Jurkat, Clone E6-1 (cell line): ENCODE results near the gene OR1D2. TPM values are rescaled to one million over a fixed set of nuclear protein-coding genes. Genes with fewer than 3 reads are reported as not detected.
"Not testable (repeated sequence)": the region's sequence is repeated elsewhere in the genome, so short reads cannot be mapped to it uniquely, and the experiment has no call there.

Experiments used
- DNase-seq: peaks from one replicate; pipeline ENCODE4 v3.0.0-alpha.2; 2011; ENCODE audit warnings: low read depth, low spot score
- H3K4me3 ChIP-seq: 2 replicates; pipeline ENCODE4 v1.5.1; 2011; ENCODE audit warnings: mild to moderate bottlenecking, low read length, control low read depth, moderate library complexity
- polyA plus RNA-seq: library from polyadenylated mRNA; unstranded; fragments of >200 nt; gene quantifications from one replicate; pipeline ENCODE4 v1.2.1, GENCODE V29; 2012; ENCODE audit warnings: missing spikeins; ENCODE audit not compliant: insufficient read length, insufficient read depth

OR1D2 gene, protein sequence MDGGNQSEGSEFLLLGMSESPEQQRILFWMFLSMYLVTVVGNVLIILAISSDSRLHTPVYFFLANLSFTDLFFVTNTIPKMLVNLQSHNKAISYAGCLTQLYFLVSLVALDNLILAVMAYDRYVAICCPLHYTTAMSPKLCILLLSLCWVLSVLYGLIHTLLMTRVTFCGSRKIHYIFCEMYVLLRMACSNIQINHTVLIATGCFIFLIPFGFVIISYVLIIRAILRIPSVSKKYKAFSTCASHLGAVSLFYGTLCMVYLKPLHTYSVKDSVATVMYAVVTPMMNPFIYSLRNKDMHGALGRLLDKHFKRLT
- not detected for polyA plus RNA-seq

DNA sequence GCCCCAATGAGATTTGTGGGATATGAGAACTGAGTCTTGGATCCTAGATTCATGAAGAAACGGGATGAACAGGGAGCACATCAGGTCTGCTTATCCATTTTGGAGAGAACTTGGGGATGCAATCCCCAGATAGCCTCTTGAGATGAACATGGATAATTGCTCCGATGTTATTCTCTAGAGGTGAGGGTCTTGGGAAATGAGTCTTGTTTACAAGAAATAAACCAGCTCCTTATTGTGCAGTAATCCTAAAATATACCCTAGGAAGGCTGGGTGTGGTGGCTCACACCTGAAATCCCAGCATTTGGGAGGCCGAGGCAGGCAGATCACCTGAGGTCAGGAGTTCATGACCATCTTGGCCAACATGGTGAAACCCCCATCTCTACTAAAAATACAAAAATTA, at the start of gene OR1D2:
Gene OR1D2, minus strand, starts transcription at position 101 of the 400 bp plus-strand sequence. CDS start 11,426 bp downstream, outside the sequence.
- H3K4me3 ChIP-seq, result no peak within 1 kb of the TSS
- DNase-seq, result no peak

DNA sequence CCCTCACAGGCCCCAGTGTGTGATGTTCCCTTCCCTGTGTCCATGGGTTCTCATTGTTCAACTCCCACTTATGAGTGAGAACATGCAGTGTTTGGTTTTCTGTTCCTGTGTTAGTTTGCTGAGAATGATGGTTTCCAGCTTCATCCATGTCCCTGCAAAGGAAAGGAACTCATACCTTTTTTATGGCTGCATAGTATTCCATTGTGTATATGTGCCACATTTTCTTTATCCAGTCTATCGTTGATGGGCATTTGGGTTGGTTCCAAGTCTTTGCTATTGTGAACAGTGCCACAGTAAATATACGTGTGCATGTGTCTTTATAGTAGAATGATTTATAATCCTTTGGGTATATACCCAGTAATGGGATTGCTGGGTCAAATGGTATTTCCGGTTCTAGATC, 33.3 kb upstream of the OR1D2 start:
- DNase-seq, H3K4me3 ChIP-seq: not testable (repeated sequence)

DNA sequence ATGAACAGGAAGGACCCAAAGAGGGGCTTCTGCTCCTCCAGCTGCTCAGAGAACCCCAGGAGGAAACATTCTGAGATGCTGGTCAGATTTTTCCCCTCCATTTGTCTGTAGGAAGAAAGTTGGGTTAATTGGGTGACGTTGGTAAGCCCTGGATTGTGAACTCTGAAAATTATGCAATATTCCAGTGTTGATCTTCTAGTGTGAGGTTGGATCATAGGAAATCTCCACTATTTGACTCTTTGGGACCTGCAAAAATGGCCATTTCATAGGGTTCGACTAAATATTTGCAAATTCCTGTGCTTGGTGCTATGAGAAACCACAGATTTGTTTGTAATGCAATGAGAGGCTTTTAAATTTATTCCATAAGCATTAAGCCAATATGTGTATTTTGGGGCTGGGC, 23.2 kb upstream of the OR1D2 start, which contains the start of gene OR1G1:
Gene OR1G1, minus strand, starts transcription at position 101 of the 400 bp plus-strand sequence. Its CDS starts 0 bp downstream, at position 101.
- no peak within 1 kb of the TSS for H3K4me3 ChIP-seq
- DNase-seq, result no peak

DNA sequence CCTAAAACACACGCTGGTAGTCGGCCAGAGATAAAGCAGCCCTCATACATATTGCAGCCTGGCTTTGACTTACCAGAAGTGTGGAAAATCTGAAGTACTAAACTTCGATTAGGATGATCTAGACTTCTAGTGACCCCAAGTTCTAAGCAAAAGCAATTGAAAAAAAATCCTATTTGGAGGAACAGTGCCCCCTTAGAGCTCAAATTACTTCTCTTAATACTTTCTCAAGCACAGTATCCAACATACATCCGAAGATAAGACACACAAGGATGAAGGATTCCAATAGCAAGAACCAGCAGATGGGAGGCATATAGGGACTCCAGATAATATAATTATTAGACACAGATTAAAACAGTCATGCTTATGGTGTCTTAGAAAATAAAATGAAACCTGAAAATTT, 30.4 kb downstream of the OR1D2 start:
- DNase-seq, H3K4me3 ChIP-seq: not testable (repeated sequence)

DNA sequence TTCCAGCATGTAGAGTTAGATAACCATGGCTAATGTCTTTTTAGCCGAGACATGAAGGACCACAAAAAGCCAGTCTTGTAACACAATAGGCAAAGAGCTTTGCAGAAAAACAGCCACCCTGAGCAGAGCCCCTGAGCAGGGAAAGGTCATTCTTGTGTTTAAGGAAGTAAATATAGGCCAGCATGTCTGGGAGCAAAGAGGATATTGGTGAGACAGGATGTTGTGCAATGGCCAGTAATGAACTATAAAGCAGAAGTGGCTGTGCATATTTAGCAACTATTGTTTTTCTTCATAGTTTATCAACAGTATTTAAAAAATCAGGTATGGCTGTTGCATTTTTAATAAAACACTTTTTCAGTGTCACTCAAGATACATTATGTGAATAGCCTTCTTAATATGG, 39.0 kb downstream of the OR1D2 start:
- not testable (repeated sequence) for H3K4me3 ChIP-seq, DNase-seq

DNA sequence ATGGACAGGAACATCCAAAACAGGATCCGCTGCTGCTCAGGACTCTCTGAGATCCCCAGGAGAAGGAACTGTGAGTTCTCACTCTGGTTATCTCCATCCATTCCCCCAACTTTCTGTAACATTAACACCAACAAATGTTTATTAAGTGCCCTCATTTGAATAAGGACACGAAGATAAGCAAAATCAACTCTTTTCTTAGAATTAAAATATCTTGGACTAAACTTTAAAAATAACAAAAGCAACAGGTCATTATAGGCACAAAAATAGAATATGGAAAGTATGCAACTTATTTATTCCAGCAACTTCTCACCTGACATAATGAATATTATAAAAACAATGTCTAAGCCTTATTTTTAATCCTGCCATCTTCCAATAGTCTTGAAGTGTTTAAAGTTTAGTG, 40.7 kb downstream of the OR1D2 start, which contains the start of gene OR1D5:
Gene OR1D5, minus strand, starts transcription at position 101 of the 400 bp plus-strand sequence. Its CDS starts 0 bp downstream, at position 101.
- DNase-seq, H3K4me3 ChIP-seq: not testable (repeated sequence)

DNA sequence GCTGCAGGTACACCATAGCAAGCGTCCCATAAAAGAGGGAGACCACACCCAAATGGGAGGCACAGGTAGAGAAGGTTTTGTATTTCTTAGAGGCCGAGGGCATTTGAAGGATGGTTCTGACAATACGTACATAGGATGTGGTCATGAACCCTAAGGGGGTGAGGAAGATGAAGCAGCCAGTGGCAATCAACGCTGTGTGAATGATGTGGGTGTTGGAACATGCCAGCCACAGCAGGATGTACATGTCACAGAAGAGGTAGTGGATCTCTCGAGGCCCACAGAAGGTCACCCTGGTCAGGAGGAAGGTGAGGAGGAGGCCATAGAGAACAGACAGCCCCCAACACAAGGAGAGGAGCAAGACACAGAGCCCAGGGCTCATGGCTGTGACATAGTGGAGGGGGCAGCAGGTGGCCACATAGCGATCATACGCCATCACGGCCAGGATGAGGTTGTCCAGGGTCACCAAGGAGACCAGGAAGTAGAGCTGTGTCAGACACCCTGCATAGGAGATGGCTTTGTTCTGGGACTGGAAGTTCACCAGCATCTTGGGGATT, 41.3 kb downstream of the OR1D2 start:
- DNase-seq, H3K4me3 ChIP-seq: not testable (repeated sequence)

DNA sequence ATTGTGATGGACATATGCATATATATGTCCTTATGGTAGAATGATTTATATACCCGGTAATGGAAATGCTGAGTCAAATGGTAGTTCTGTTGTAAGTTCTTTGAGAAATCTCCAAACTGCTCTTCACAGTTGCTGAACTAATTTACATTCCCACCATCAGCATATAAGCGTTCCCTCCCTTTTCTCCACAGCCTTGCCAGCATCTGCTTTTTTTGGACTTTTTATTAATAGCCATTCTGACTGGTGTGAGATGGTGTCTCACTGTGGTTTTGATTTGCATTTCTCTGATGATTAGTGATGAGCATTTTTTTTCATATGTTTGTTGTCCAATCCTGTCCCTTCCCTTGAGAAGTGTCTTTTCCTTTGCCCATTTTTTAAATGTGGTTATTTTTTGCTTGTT, 49.4 kb downstream of the OR1D2 start:
- not testable (repeated sequence) for H3K4me3 ChIP-seq, DNase-seq

DNA sequence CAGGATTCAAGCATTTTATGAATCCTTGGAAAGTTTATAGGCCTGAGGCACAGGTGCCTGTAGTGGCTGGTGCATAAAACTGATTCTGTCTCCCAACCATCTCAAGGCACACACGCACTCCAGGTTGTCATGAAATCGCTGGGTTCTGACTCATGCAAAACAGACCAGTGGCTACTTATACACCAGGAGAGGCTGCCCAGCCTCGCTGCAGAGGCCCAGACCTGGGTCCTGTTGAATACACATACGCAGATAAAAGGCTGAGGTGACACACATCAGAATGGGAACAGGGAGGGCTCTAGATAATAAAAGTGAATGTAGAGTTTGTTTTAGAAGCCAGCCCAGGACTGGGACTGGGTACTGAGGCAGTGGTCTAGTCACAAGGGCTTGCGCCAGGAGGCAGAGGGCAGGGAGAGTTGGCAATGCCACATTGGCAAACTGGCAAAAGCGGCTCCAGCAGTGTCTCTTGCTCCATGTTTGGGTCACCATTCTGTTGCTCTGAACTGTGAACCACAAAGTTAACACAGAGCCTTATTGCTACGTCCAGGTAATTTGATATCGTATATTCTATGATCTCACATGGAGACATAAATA, 54.4 kb downstream of the OR1D2 start:
- H3K4me3 ChIP-seq, result peak overlapping the region; percentile 65
- no peak for DNase-seq

DNA sequence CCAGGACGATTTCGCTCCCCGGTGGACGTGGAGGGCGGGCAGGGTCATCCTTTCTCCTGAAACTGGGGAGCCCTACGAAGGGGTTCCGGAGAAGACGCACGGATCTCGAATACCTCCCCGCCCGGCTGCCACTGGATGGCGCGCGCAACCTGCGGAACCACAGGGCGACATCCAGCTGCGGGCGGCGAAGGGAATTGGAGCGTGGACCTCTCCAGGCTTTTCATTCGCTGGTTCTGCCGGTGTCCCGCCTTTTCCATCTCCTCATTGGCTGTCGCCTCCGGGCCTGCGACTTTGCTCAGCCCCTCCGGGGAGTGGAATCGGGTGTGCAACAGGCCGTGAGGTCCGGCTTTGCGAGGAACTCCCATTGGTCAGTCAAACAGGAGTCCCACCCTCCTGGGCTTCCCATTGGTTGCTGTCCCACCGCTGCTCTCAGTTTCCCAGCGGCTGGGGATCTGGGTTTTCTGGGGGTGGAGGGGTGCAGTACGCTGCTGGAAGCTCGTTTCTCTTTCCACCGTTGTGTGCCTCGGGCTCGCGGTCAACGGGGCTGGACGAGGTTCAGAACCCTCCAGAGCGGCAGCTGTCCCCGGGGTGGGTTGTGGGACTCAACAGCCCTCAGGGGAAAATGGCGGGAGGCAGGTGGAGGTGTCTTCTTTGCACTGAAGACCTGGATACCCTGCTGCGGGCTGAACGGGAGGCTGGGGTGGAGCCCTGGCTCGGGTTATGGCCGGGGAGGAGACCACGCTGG, 55.3 kb downstream of the OR1D2 start:
- DNase-seq, result peak; percentile 98
- H3K4me3 ChIP-seq, result peak overlapping the region; percentile 65

DNA sequence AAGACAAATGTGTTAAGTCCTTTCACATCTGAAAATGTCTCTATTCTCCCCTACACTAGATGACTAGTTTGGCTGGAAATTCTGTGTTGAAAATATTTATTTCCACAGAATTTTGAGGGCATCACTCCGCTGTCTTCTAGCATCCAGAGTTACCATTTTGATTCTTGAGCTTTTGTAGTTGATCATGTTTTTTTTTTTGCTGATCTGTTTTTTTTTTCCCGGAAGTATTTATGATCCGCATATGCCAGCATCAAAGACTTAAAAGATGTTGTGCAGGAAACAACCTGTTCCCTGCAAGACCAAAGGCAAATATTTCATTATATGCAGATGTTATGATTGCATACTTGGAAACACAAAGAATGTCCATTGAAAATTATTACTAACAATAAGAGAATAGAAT, 57.5 kb downstream of the OR1D2 start:
- no peak overlapping the region for H3K4me3 ChIP-seq
- DNase-seq, result no peak

DNA sequence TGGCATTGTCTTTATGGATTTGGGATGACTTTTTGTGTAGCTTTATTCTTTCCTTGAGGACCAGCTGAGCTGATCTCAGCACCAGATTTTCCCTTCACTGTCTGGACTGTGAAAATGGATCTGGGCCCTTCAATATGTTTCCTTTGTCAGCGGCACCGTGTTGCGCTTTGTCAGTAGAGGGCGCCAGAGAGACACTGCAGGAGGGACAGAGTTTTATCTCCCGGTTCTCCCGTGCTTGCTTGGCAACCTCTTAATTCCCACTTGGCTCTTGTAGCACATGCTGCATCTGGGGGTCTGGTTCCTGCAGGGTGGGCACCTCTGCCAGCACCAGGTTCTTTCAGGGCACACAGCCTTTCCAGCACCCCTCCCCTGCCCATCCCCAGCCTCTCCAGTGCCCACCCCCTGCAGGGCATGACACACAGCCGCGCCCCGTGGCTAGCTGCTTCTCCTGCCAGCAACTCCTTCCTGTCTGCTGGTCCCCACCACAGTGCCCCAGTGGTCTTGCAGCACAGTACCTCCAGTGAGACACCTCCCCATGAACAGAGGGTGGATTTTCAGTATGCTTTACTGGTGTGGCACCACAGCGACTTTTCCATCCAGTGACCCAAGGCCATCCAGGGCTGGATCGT, 60.4 kb downstream of the OR1D2 start:
- no peak for DNase-seq
- H3K4me3 ChIP-seq, result no peak overlapping the region

DNA sequence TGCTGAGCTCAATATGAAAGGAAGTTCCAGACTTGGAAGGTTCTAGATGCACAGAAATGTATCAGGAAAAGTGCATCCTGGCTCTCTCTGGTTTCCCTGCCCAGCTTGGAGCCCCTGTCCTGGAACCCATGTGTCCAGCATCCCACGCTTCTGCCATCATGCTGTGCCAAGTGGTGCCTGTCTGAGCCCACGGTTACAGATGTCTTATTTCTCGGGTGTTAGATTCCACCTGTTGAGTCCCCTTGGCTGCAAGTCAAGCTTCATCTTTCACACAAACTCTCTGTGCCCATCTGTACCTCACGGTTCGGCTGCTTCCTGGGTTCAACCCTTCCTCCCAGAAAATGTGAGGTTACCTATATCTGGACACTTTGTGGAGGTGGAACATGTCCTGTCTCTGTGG, 63.3 kb downstream of the OR1D2 start:
- no peak overlapping the region for H3K4me3 ChIP-seq
- no peak for DNase-seq

DNA sequence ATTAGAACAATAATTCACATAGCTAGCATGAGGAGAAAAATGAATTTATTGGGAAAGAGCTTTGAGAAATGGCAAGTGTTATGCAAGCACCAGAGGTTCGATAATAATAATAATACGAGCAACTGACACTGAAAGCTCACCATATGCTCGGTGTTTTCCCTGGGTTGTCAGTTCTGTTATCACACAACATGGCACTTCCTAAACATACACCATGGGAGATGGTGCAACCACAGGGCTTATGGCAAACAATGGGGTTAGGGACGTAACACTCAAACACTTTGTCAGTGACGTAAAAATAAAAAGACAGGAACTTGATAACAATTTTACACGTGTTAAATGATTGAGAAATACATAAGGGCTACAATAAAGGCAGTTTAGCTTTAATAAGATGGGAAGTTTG, 64.5 kb downstream of the OR1D2 start:
- no peak overlapping the region for H3K4me3 ChIP-seq
- DNase-seq, result no peak

DNA sequence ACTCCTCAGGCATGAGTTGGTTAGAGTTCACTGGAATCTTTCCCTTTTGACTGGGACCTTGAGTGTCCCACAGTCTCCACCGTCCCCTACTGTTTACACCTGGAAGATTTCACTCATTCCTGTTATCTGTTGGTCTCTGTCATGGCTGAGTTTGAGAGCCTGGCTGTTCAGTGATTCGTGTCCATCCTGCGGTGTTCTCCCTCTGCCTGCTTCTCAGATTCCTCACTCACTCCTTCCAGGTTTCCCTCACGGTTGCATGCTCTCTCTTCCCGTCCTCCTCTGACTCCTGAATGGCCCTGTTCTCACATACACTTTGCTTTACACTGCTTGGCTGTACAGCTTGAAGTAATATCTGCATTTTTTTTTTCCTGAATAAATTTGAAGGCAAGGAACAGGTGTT, 65.3 kb downstream of the OR1D2 start:
- no peak overlapping the region for H3K4me3 ChIP-seq
- DNase-seq, result no peak
